ENCODE data around the gene ABHD13.

- no peak for TF ChIP-seq EZH2phosphoT487 (IDR thresholded peaks at IDR 0.05; ENCODE audit: low read length)
- no peak for TF ChIP-seq EZH2 (optimal IDR thresholded peaks at IDR 0.05; ENCODE audit: low read depth, low read length)
- TF ChIP-seq CTCF (IDR thresholded peaks at IDR 0.05; ENCODE audit: low read length): no peak
Observed at GRCh38 chr13:108194435-108194936, 23.7 kb upstream of the ABHD13 start.

Data from MM.1S (cell line).